Glomerular visceral epithelial cell (primary cell): ENCODE results near the gene UBE2V1.
"Not testable (repeated sequence)": the region's sequence is repeated elsewhere in the genome, so short reads cannot be mapped to it uniquely, and the experiment has no call there.

Source experiments
- DNase-seq: peaks from one replicate; pipeline ENCODE4 v3.0.0-alpha.2; 2016; ENCODE audit errors: extremely low spot score

The UBE2V1 gene

DNA sequence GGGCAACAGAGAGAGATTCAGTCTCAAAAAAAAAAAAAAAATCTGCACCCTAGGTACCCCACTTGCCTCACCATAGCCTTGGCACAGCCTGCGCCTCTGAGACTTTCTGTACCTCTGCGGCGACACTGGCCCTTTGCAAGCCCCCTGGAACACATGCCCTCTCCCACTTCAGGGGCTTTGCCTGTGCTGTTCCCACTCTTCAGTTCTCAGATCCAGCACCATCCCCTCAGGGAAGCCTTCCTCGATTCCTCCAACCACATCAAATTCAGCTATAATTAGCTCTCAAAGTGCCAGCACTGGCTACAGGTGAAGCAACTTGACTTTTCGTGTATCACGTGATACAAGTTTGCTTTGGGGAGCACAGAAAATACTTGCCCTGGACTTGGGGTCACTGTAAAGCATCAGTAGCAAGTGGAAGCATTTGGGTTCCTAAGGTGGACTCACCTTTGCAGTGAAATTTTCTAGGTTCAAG lies 2.1 kb upstream of the UBE2V1 start:
- no peak for DNase-seq

DNA sequence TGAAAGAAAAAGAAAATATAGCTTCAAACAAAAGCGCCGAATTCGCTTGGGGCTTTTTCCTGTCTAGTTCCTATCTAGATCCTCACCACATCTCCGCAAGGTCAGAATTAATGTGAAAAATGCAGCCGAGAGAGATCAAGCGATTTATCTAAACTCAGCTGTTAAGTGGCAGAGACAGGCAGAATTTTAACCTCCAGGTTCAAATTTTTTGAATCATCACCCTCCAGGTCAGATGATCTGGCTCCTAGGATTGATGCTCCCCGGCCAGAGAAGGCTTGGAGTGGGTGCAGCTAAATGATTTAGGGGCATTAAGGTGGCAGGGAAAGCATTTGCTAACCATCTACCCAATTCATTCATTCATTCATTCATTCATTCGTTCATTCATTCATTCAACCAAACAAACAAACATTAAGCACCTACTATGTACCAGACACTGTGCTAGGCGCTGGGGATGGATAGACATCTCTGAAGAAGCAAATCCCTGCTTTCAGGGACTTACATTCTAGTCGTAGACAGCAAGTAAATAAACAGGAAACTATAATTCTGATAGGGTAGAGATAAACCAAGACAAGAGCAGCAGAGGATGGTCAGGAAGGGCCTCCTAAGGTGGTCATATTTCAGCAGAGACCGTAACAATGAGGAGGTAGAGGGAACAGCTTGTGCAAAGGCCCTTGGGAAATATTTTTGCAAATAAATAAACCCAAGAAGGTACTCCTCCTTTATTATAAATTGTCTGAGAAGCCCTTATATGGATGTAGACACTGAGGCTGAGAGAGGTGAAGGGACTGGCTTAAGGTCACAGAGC lies 672 bp upstream of the UBE2V1 start:
- no peak for DNase-seq

DNA sequence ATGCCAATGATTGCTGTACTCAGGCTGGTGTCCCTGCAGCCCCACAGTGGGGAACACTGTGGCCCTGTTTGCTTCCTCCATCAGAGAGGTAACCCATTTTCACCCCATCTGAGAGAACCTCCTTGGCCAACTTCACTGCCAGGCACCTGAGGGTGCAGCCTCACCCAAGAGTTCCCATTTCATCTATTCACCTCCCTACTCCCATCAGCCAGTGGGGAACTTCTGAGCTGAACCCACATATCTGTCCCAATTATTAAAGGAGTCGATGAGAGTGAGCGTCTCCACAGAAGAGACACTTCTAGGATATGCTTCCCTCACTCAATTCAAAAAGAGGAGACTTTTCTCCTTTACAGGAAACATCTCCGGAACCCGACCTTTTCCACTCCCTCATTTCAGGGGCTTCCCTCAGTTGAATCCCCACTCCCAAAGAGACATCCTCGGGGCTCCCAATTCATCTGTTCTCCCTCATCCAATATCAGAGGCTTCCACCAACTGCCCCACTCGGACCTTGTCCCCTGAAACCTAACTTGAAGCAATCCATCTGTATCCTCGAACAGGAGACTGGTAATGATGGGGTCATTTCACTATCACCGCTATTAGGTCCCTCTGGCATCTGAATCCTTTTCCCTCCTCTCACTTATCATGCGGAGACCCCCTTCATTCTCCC lies 988 bp downstream of the UBE2V1 start:
- DNase-seq = no peak

DNA sequence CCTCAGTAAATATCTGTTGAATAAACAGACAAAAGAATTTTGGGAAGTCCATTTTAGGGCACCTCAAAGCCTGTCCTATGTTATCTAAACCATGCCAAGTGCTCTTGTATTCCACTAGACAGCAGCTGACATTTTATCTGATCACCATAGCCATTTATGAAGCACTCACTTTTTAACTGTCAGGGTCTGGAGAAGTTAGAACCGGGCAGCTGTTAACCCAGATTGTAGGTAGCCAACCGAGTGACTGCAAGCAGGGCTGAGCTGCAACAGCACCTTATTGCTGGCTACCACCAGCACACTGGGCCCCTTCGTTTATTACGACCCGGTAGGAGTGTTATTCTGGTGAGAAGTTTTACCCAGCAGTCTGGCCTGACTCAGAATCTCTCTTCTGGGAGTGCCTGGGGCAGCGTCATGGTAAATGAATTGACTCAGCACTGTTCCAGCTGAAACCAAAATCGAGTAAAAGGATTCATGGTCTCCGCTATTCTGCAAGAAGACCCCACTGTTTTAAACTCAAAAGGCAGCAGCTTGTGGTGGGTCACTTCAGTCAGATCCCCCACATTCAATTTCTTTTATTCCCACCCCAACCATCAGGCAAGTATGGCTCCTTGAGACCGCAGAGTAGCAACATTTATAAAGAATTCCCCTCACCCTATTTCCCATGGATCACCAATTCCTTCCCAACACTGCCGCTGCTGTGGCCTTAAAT lies 1.7 kb downstream of the UBE2V1 start:
- DNase-seq = peak; percentile 59

DNA sequence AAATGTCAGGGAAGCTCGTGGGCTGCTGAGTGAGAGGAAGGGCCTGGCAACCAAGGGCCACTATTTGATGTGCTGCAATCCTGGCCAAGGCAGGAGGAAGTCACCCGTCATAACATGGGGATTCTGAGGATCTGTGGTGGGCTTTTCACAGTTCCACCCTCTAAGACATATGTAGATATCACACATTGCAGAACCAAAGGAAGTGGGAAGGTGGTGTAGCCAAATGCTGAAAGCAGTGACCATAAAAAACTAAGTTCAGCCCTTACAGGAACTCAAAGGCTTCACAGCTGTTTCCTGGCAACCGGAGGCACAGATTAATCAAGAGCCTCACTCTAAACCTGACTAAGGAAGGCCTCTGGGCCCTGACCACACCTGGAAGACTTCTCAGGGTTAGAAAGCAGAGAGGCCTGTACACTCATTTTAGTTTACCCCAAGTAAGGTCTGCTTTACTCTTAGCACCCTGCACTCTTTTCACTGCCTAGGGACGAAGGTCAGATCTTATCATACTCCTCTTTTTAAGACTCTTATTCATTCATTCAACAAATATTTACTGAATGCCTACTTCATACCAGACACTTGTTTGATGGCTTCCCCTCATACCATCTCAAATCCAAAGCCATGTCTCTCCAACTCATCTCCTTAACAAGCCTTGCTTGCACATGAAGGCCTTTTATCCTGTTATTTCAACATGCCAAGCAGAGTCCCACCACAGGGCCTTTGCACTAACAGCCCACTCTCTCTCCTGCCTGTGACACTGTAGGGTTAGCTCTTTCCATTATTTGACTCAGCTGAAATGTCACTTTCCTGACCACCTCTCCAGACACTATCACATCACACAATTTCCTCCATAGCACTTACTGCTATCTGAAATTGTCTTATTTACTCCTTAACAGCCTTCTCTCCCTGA lies 2.6 kb downstream of the UBE2V1 start:
- DNase-seq = peak; percentile 63

DNA sequence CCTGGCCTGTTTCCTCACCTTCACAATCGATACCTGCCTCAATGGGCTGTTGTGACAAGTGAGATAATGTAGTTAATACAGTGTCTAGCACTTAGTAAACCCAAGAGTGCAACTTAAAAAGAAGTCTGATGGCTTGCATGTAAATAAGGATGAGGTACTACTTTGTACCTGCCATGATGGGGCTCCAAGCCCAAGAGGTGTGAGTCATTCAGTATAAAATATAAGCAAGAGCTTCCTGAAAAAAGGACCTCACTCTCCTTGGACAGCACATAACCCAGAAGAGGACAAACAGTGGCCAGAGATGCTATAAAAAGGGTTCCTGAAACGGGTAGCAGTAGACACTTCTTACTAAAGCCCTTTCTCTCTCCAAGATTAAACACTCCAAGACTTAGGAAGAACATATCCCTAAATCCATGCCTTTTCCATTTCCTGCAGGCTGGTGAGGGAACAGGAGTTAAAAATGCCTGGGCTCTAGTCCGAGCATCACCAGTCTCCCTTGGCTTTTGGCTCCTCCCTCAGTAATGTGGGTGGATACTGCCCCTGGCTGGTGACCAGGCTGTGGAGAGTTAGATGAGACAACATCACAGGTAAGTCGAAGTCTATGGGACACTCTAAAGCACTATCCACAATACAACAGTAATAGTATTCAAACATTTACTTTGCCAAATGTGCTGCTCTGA lies 4.3 kb downstream of the UBE2V1 start:
- no peak for DNase-seq

DNA sequence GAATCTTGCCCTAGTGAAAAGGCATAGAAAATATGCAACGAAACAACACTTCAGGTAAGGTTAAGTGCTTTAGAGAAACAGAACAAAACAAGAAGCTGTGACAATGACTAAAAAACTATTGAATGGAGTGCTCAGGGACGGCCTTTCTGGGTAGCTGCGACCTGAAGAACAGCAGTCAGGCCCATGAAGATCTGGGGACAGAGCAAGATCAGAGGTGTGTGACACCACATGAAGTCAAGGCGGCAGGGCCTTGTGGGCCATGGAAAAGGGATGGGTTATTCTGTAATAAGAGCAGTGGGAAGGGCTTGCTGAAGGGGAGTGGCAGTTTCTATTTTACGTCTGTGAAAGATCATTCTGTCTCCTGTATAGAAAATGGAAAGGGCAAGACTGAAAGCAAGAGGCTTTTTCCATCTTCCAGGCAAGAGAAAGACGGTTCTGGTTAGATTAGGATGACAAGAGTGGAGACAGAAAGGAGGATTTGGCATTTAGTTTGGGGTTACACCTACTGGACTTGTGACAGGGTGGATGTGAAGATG lies 5.1 kb downstream of the UBE2V1 start:
- DNase-seq = no peak

DNA sequence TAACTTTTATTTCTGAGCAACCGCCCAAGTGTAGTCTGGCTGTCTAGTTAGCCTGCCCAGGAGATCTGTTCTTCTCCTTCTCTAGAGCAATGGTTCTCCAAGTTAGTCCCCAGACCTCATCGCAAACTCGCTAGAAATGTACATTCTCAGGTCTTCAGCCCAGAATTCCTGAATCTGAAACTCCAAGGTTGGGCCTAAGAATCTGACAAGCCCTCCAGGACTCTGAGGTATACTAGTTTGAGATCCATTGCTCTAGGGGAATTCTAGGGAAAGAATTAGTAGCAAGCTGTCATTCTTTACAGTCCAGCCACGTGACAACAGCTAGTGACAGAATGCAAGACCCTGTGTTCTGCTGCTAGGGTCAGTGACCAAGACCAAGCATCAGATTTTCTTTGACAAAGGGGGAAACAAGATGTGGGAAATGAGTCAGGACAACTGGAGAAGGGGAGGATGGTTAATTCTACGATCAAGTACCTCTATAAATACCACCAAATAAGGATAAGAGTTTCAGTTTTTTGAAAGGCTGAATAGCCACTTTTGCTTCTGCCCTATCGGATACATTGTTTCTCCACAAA lies 5.8 kb downstream of the UBE2V1 start:
- DNase-seq = no peak

DNA sequence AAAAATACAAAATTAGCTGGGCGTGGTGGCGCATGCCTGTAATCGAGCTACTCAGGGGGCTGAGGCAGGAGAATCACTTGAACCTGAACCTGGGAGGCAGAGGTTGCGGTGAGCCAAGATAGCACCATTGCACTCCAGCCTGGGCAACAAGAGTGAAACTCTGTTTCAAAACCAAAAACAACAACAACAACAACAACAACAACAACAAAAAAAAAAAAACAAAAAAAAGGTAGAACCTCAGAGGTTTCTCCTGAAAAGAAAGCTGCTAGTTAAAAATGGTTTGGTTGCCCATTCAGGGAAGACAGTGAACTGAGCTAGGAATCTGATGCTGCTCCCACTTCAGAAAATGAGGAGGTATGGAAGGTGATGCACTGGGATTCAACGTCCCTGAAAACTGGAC lies 6.3 kb downstream of the UBE2V1 start:
- DNase-seq = not testable (repeated sequence)

DNA sequence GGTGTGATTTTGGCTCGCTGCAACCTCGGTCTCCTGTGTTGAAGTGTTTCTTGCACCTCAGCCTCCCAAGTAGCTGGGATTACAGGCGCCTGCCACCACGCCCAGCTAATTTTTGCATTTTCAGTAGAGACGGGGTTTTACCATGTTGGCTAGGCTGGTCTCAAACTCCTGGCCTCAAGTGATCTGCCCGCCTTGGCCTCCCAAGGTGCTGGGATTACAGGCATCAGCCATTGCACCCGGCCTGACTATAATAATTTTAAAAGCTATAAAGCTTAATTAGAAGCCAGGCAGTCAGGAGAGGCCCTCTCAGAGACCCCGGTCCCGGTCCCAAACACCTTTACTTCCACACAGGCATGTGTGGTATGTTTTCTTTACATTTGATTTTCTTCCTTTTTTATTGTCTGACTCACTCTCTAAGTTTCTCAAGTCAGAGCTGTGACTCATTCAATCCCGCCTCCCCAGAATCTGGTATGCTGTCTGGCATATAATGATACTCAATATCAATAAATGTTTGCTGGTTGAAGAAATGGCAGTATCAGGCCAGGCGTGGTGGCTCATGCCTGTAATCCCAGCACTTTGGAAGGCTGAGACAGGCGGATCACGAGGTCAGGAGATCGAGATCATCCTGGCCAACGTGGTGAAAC lies 9.4 kb downstream of the UBE2V1 start:
- DNase-seq = peak; percentile 81

DNA sequence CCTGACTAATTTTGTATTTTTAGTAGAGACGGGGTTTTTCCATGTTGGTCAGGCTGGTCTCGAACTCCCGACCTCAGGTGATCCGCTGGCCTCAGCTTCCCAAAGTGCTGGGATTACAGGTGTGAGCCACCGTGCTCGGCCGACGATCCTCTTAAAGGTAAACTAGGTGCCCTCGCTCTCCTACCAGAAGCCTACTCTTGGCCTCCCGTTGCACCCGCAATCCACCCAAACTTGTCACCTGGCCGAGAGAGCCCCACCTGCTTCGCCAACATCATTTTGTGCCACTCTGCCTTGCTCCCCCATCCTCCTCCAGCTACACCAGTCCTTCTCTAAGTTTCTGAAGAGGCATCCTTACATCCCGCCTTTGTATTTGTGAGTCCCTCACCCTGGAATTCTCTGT lies 10.4 kb downstream of the UBE2V1 start:
- DNase-seq = not testable (repeated sequence)

DNA sequence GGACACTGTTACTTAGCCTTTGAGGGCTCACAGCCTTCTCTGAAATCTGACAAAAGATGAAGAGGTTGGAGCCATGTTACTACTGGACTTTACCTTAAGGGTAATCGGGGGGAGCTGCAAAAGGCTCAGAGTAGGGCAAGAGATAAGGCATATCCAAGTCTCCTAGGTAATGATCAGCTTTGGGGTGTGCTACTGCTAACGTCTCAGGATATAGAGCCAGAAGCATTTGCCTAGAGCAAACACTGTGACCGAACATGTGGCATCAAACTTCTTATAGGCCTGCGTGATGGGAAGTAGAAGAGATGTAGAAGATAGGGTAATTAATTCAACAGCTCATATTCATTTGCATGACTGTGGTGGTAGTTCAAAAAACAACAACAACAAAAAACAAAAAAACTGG lies 11.1 kb downstream of the UBE2V1 start:
- DNase-seq = no peak

DNA sequence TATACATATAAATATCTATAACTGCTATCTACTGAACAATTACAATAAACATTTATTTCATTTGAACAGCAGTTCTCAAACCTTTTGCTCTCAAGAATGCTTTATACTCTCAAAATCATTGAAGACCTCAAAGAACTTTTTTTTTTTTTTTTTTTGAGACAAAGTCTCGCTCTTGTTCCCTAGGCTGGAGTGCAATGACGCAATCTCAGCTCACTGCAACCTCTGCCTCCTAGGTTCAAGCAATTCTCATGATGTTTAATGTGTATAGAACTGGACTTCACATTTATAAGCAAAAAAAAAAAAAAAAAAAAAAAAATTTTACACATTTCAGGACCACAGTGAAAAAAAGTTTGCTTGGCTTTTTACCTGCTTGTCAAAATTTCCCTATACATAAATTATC lies 11.7 kb downstream of the UBE2V1 start:
- DNase-seq = no peak

DNA sequence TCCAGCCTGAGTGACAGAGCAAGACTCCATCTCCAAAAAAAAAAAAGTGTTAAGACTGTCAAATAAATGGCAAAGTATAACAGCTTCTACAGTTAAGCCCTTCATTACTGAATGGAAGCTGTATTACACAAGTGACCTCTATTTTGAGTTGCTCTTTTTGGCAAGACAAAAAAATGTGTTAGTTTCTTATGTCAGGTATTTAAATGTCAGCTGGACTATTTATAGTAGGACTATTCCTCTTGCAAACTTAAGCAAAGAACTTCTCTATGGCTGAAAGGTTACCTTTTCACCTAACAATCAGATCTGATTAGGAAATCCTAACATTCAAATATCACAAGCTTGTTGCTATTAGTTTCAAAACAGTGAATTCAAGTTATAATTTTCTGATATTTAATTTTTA lies 12.4 kb downstream of the UBE2V1 start:
- no peak for DNase-seq

DNA sequence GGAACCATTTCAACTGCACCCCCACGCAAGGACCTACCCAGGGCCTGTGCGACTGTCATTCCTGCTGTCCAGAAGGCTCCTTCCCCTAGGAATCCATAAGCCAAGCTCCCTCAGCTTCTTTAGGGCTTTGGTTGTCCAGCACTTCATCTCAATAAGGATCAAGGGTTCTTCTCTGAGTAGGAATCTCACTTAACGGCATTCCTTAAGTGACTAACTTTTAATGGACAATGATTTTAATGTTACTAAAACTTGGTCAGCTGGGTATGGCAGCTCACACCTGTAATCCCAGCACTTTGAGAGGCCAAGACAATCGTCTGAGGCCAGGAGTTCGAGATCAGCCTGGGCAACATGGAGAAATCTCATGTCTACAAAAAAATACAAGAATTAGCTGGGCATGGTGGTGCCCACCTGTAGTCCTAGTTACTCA lies 13.4 kb downstream of the UBE2V1 start:
- no peak for DNase-seq

DNA sequence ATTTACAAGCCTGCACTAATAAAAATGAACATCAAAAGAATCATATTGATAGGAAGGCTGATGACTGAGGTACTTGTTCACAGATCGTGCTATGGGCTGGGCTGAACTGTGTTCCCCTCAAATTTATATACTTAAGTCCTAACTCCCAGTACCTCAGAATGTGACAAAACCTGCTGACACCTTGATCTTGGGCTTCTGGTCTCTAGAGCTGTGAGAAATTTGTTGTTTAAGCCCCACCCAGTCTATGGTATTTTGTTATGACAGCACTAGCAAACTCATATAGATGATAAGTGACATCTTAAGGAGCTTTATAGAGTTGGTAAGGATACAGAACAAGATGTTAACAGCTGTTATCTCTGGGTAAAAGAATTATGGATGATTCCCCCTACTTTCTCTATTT lies 13.8 kb downstream of the UBE2V1 start:
- no peak for DNase-seq

DNA sequence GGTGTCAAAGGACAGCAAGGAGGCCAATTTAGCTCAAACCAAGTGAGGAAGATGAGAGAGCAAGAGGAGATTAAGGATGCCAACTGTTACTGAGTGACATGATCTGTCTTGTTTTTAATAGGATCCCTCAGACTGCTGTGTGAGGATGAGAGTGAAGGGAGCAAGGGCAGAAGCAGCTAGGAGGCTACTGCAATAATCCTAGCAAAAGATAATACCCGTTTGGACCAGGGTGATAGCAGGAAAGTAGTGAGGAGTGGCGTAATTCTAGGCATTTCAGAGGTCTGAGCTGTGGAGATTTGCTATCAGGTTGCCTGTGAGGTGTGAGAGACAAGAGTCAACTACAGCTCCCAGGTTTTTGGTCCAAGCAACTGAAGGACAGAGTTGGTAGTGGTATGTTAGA lies 14.7 kb downstream of the UBE2V1 start:
- DNase-seq = no peak

DNA sequence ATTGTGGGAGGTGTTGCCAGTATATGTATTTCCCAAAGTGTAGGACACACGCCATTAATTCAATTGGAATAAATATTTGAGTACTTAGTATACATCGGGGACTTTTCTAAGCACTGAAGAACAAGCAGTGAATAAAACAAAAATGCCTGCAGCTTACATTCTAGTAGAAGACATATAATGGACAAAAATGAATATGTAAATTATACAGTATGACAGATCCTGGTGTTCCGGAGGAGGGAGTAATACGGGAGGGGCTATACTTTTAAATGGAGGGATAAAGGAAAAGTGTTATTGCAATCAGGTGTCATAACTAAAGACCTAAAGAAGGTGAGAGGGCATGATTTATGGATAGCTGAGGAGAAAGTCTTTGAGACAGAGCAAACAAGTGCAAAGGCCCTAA lies 15.1 kb downstream of the UBE2V1 start:
- DNase-seq = no peak

DNA sequence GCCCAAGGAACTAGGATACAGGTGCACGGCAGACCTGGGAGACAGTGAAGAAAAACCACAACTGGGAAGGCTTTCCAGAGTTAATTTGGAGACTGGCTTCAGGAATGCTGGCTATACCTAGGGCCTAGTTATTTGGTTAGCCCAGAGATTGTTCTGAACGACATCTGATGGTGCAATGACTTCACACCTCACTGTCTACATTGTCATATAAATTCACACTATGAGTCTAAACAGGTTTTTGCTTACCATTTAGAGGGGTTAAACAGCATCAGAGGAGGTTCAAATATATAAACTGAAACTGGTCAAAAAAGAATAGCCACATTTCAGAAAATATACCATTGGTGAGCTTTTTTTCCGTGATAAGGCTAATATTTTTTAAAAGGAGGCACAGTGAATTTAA lies 16.7 kb downstream of the UBE2V1 start:
- no peak for DNase-seq
